ENCODE measurements around the gene CHD6.

CHD6 gene

GRCh38 chr20:41394931-41395666 lies 223.1 kb downstream of the CHD6 start:
- TF ChIP-seq, protein P1, sequence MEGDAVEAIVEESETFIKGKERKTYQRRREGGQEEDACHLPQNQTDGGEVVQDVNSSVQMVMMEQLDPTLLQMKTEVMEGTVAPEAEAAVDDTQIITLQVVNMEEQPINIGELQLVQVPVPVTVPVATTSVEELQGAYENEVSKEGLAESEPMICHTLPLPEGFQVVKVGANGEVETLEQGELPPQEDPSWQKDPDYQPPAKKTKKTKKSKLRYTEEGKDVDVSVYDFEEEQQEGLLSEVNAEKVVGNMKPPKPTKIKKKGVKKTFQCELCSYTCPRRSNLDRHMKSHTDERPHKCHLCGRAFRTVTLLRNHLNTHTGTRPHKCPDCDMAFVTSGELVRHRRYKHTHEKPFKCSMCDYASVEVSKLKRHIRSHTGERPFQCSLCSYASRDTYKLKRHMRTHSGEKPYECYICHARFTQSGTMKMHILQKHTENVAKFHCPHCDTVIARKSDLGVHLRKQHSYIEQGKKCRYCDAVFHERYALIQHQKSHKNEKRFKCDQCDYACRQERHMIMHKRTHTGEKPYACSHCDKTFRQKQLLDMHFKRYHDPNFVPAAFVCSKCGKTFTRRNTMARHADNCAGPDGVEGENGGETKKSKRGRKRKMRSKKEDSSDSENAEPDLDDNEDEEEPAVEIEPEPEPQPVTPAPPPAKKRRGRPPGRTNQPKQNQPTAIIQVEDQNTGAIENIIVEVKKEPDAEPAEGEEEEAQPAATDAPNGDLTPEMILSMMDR (conservative IDR thresholded peaks at IDR 0.05; ENCODE audit: low read depth, low read length) = no peak
- no peak for DNase-seq (ENCODE audit: low read depth)
- no peak overlapping the region for H3K4me3 ChIP-seq (ENCODE audit: low read length)

DNA sequence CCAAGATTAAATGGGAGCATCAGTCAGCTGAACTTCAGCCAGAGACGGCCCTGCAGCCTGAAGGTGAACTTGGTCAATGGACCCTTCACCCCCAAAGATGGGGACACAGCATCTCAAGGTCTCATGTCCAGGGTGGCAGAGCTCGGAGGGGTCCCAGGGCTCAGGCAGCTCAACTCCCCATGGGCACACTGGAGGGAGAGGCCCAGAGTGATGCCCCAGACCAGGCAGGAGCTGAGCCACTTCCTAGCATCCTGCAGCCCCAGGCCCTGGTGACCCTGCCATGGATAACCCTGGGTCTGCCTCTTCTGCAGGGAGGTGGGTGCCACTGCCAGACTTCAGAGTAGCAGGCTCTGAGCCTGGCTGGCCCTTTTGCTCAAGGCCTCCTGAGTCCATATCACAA lies 224.1 kb downstream of the CHD6 start:
- TF ChIP-seq, protein P1 (conservative IDR thresholded peaks at IDR 0.05; ENCODE audit: low read depth, low read length) = no peak
- DNase-seq (ENCODE audit: low read depth) = no peak
- H3K4me3 ChIP-seq (ENCODE audit: low read length) = no peak overlapping the region

- DNase-seq (ENCODE audit: low read depth) = no peak
- TF ChIP-seq, protein P1 (conservative IDR thresholded peaks at IDR 0.05; ENCODE audit: low read depth, low read length) = no peak
- H3K4me3 ChIP-seq (ENCODE audit: low read length) = no peak overlapping the region
These were observed 224.5 kb downstream of the CHD6 start for GRCh38 chr20:41393705-41394066.

DNA sequence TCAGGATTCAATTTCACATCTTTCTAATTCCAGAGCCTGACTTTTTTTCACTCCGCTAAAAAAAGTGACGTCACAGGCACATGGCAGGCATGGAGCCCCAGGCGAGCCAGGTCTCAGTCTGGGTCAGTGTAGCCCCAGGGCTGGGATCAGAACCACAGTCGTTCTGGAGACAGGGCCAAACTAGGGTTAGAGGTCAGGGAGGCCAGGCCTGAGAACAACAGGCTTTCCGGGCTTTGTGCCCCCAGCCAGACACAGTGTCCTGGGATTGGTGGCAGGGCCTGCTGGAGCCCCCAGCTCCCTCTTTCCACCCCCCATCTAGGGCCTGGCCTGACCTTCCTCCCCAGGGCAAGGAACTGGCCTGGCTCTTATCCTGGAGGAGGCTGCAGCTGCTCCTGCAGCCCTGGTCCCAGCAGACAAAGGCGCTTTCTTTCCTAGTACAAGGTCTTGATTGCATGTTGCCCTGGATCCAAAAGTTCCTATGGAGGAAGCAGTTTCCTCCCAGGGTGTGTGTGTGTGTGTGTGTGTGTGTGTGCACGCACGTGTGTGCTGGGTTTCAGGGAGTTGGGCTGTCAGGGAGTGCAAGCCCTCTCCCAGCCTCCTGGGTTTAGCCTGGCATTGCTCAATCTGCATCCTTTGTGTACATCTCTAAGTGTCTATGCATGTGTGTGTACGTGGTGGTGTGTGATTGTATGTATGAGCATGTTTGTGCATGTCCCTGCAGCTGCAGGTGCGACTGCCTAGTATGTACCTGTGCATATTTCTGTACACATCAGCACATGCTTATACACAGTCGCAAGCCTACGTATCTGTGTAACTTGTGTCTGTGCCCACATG lies 225.1 kb downstream of the CHD6 start:
- DNase-seq (ENCODE audit: low read depth) = no peak
- TF ChIP-seq, protein P1 (conservative IDR thresholded peaks at IDR 0.05; ENCODE audit: low read depth, low read length) = no peak
- no peak overlapping the region for H3K4me3 ChIP-seq (ENCODE audit: low read length)

GRCh38 chr20:41392295-41392694 lies 225.9 kb downstream of the CHD6 start:
- TF ChIP-seq, protein P1 (conservative IDR thresholded peaks at IDR 0.05; ENCODE audit: low read depth, low read length) = no peak
- DNase-seq (ENCODE audit: low read depth) = no peak
- H3K4me3 ChIP-seq (ENCODE audit: low read length) = no peak overlapping the region

DNA sequence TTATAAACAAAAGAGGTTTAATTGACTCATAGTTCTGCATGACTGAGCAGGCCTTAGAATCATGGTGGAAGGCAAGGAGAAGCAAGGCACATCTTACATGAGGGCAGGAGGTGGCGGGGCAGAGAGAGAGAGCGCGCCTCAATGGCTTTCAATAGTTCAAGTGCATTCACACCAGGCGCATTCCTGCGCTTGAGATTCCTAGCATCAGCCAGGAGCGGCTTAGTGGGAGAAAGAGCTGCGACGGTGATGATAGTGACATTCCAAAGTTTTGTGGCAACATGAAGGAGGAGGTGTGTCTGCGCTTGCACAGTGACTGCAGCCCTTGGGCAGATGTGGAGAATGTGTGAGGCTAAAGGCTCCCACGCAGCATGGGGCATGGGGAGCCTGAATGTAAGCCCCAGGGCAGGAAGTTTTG lies 226.6 kb downstream of the CHD6 start:
- TF ChIP-seq, protein P1 (conservative IDR thresholded peaks at IDR 0.05; ENCODE audit: low read depth, low read length) = no peak
- peak; percentile 51 for DNase-seq (ENCODE audit: low read depth)

More for the DNA sequence above, 226.6 kb downstream of the CHD6 start:
- no peak overlapping the region for H3K4me3 ChIP-seq (ENCODE audit: low read length)
